Thyroid gland (tissue), 4 donors: Measurements from ENCODE around the gene SYT17. TPM values are rescaled to one million over a fixed set of nuclear protein-coding genes. Genes with fewer than 3 reads are reported as not detected.

Experiments
- DNase-seq, 2 donors: peaks; one replicate each; pipeline ENCODE4 v3.0.0-alpha.2; 2019
- H3K27ac ChIP-seq, 3 donors: fragments of 200-600 bp; sonication (generic); 1 replicate in 2 of 3; 2 replicates in 1 of 3; pipeline ENCODE4 v1.5.1; 2016 to 2019; ENCODE audit warnings: mild to moderate bottlenecking in 1 of 3, moderate library complexity in 1 of 3
- H3K27me3 ChIP-seq: fragments of 200-600 bp; sonication (generic); one replicate; pipeline ENCODE4 v1.5.1; 2019
- H3K36me3 ChIP-seq, 2 donors: fragments of 200-600 bp; sonication (generic); one replicate each; pipeline ENCODE4 v1.5.1; 2016 to 2019
- H3K4me1 ChIP-seq, 2 donors: fragments of 200-600 bp; sonication (generic); one replicate each; pipeline ENCODE4 v1.5.1; 2017 to 2019
- H3K4me3 ChIP-seq, 3 donors: fragments of 200-600 bp; sonication (generic); replicated peaks in 1 of 3; 1 replicate in 2 of 3; 2 replicates in 1 of 3; pipeline ENCODE4 v1.5.1; 2016; ENCODE audit warnings: mild to moderate bottlenecking in 1 of 3
- H3K9me3 ChIP-seq: fragments of 200-600 bp; sonication (generic); one replicate; pipeline ENCODE4 v1.5.1; 2017
- CTCF ChIP-seq, 6 experiments: fragments of 200-600 bp in 3 of 6; fragments of 450-650 bp in 3 of 6; sonication (generic) in 3 of 6; IDR thresholded peaks; one replicate each; pipeline ENCODE4 v1.5.1; 2016 to 2019; ENCODE audit warnings: antibody characterized with exemption in 6 of 6, mild to moderate bottlenecking in 2 of 6, inconsistent platforms in 1 of 6, moderate library complexity in 1 of 6
- POLR2A ChIP-seq, 2 donors: fragments of 450-650 bp; IDR thresholded peaks; one replicate each; pipeline ENCODE4 v1.6.1; 2017; ENCODE audit warnings: antibody characterized with exemption in 2 of 2, mild to moderate bottlenecking in 2 of 2, moderate library complexity in 1 of 2
- WGBS, 2 donors: methylation state at CpG; one replicate each; pipeline ENCODE4 v1.1.5; 2017; 5-methylcytosine and 5-hydroxymethylcytosine counted together
- intact Hi-C: fragments of 100-400 bp; cut with DNase I; formaldehyde crosslinking; loops from one replicate; pipeline ENCODE4 v1.15.1; 2023
- total RNA-seq, 4 donors: library from RNA; depleted of rRNA; stranded (reverse); fragments of >200 nt; gene quantifications; one replicate each; pipeline ENCODE4 v1.2.3, GENCODE V29; 2016

Gene SYT17
- total RNA-seq, 4 donors from 2014 or later: 2.8 to 17.2 (median 8.6) TPM

DNA sequence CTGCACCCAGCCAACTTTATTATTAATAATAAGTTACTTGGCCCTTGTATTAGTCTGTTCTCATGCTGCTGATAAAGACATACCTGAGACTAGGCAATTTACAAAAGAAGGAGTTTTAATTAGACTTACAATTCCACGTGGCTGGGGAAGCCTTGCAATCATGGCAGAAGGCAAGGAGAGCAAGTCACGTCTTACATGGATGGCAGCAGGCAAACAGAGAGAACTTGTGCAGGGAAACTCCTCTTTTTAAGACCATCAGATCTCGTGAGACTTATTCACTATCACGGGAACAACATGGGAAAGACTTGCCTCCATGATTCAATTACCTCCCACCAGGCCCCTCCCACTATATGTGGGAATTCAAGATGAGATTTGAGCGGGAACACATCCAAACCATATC lies 47.7 kb downstream of the SYT17 start:
- 89 to 90% methylated on average over 5 of the region's 5 CpGs for WGBS, 2 donors
- no peak for DNase-seq
- TF ChIP-seq CTCF (IDR thresholded peaks at IDR 0.05): no peak
- TF ChIP-seq POLR2A (IDR thresholded peaks at IDR 0.05): no peak
- Histone ChIP-seq H3K36me3 (no peaks in the 10 kb centered on the region), H3K9me3 (no peaks in the 10 kb centered on the region), H3K4me3 (no peak overlapping the region), H3K4me1 (no peaks in the 10 kb centered on the region), H3K27ac (no peak overlapping the region), H3K27me3 (no peaks in the 10 kb centered on the region)
- intact Hi-C loops: no loop called here

DNA sequence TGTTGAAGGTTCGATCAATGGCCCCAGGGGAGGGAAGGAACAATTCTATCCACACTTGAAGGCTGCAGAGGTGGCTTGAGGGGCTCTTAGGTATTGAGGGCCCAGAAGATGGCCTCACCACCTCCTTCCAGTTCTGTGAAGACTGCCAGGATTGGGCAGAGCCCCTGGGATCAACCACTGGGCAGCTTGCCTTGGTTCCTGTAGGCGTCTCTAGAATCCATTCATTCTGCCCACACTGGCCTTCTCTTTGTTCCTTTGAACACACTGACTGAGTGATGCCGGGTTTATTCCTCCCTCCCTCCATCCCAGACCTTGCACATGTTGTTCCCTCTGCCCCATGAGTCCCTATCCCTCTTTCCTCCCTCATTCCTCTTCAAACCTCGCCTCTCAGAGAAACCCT lies 50.5 kb downstream of the SYT17 start:
- Histone ChIP-seq H3K27me3 (no peaks in the 10 kb centered on the region), H3K4me1 (no peaks in the 10 kb centered on the region), H3K36me3 (no peaks in the 10 kb centered on the region), H3K4me3 (no peak overlapping the region), H3K9me3 (no peaks in the 10 kb centered on the region), H3K27ac (no peak overlapping the region)
- WGBS, 2 donors: 80% methylated on average over 4 of the region's 4 CpGs
- no peak for DNase-seq
- intact Hi-C loops: no loop called here
- TF ChIP-seq CTCF (IDR thresholded peaks at IDR 0.05) (no peak), POLR2A (IDR thresholded peaks at IDR 0.05) (no peak)

DNA sequence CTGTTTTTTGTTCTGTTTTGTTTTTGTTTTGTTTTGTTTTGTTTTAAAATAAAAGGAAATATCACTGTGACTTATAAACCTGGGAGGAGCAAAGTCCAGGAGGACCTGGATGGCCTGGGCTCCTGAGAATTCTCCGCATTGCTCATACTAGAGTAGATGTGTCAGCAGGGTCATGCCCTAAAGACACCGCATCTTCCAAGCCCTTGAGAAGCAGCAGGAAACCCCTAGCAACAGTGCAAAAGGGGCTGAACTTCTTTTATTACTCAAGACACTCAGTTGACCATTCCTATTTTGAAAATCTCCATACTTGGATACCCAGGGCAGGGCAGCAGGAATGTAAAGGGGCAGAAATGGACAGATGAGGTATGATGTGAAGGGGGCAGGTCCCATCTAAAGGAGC lies 51.8 kb downstream of the SYT17 start:
- Histone ChIP-seq H3K4me1 (no peaks in the 10 kb centered on the region), H3K27me3 (no peaks in the 10 kb centered on the region), H3K27ac (no peak overlapping the region), H3K9me3 (no peaks in the 10 kb centered on the region), H3K36me3 (peaks cover 3 to 4% of the 10 kb centered on the region in 2 donors), H3K4me3 (no peak overlapping the region)
- 77 to 92% methylated on average over 2 of the region's 2 CpGs for WGBS, 2 donors
- TF ChIP-seq CTCF (IDR thresholded peaks at IDR 0.05) (no peak), POLR2A (IDR thresholded peaks at IDR 0.05) (no peak)
- no peak for DNase-seq
- intact Hi-C loops: no loop called here

DNA sequence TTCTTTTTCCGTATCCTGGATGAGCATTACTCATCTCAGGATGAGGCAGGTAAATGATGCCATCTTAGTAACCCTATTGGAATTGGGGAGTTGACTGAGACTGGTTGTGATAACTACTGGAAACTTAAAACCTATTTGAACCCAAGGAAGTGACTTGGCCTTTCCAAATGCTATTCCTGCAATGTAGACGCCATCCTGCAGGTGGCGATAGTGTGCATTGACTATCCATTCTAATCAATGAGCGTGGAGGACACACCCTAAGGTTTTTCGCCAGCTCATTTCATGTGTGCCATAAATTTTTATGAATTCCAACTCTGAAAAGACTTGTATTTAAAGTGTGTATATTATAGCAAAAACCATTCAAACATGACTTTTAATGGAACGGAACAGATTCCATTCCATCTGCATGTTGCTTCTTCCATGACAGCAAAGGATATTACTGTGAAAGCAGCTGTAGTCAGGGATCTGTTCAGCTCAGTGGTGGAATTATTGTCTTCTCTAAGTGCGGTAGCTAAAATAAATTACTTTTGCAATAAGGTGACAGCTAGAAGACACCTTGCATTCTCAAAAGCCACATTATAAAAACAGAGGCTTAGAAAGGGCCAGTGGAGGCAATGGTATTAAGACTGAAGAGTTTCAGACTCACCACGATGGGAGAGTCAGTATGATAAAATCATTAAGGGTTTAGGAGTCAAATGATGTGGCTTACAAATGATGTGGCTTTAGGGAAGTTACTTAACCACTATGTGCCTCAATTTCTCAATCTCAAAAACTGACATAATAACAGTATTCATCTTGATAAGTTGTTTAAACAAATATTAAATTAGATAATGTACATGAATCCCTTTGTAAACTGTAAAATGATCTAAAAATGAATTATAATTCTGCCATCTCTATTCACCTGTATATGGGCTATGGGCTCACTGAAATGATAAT lies 55.5 kb downstream of the SYT17 start:
- intact Hi-C loops: no loop called here
- H3K4me1 ChIP-seq: no peaks in the 10 kb centered on the region
- 58 to 63% methylated on average over 8 of the region's 8 CpGs for WGBS, 2 donors
- H3K27ac ChIP-seq: no peak overlapping the region
- H3K4me3 ChIP-seq: no peak overlapping the region
- H3K9me3 ChIP-seq: no peaks in the 10 kb centered on the region
- no peaks in the 10 kb centered on the region for H3K27me3 ChIP-seq
- peaks cover 15 to 16% of the 10 kb centered on the region in 2 donors for H3K36me3 ChIP-seq
- no peak for TF ChIP-seq POLR2A (IDR thresholded peaks at IDR 0.05)
- TF ChIP-seq CTCF (IDR thresholded peaks at IDR 0.05): peak in 4 of 6 experiments; percentile 28 to 58 (median 48)
- DNase-seq: peak; percentile 14 to 34

GRCh38 chr16:19225651-19226050 lies 57.6 kb downstream of the SYT17 start:
- no peak for DNase-seq
- no peaks in the 10 kb centered on the region for H3K9me3 ChIP-seq
- no peak overlapping the region for H3K4me3 ChIP-seq
- peaks cover 16 to 17% of the 10 kb centered on the region in 2 donors for H3K36me3 ChIP-seq
- H3K4me1 ChIP-seq: no peaks in the 10 kb centered on the region
- no peaks in the 10 kb centered on the region for H3K27me3 ChIP-seq
- no peak overlapping the region for H3K27ac ChIP-seq
- TF ChIP-seq CTCF (IDR thresholded peaks at IDR 0.05) (no peak), POLR2A (IDR thresholded peaks at IDR 0.05) (no peak)
- intact Hi-C loops: no loop called here
